ENCODE data around the gene FARS2. TPM values are rescaled to one million over a fixed set of nuclear protein-coding genes. Genes with fewer than 3 reads are reported as not detected.

FARS2 gene
- total and polyA plus RNA-seq, 2 donors (not counting 1 experiment from before 2014, with no cell fraction given): 11.0 to 18.5 TPM

DNA sequence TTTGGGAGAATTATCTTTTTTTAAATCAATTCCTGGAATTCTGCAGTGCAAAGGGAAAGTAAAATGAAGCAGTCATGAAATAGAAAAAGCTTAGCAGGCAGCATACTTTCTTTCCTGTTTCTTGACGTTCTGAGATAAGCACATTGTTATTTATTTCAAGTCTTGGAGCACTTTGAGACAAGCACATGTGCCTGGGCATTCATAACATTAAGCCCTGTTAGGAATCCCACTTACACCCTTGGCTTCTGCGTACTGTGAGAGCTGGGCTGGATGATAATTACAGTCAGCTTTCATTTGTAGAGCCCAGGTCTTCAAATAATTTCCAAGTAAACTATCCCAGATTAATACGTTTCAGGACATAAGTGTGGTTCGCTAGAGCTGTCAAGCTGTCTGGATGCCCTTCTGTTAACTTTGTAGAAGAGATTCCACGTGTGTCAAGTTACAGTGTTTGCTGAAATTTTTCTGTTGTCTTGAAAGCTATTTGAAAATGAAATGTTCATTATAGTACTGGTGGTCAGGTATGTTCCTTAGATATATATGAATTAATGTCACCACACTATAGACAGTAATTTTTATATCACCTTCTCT is 8.9 kb downstream of the FARS2 start:
- Histone ChIP-seq H3K4me2 (ENCODE audit: extremely low read depth, insufficient read depth, low read length) (no peak overlapping the region), H3K36me3 (ENCODE audit: control insufficient read depth, insufficient read depth, low read length) (no peaks in the 10 kb centered on the region), H4K20me1 (ENCODE audit: control insufficient read depth, extremely low read depth, insufficient read depth, low read length) (no peaks in the 10 kb centered on the region), H2AFZ (ENCODE audit: low read length) (no peak overlapping the region), H3K79me2 (ENCODE audit: control insufficient read depth, insufficient read depth, low read length) (no peaks in the 10 kb centered on the region), H3K4me3 (replicated peaks in 1 of 4; ENCODE audit: control extremely low read depth in 1 of 4, insufficient read depth in 1 of 4, low read depth in 3 of 4, low read length in 4 of 4) (no peak overlapping the region), H3K9me3 (ENCODE audit: control insufficient read depth, insufficient read depth, low read depth, low read length) (no peaks in the 10 kb centered on the region), H3K27ac (ENCODE audit: insufficient read depth, low read length) (no peak overlapping the region), H3K9ac (ENCODE audit: insufficient read depth, low read length) (no peak overlapping the region), H3K4me1 (ENCODE audit: control insufficient read depth, extremely low read depth, insufficient read depth, low read length) (no peaks in the 10 kb centered on the region), H3K27me3 (ENCODE audit: control insufficient read depth, insufficient read depth, low read length) (no peaks in the 10 kb centered on the region)
- no peak for DNase-seq (ENCODE audit: low read depth in 2 of 2)
- TF ChIP-seq EZH2 (IDR thresholded peaks at IDR 0.05; ENCODE audit: low read length, missing control alignments): no peak
- TF ChIP-seq, protein P1, sequence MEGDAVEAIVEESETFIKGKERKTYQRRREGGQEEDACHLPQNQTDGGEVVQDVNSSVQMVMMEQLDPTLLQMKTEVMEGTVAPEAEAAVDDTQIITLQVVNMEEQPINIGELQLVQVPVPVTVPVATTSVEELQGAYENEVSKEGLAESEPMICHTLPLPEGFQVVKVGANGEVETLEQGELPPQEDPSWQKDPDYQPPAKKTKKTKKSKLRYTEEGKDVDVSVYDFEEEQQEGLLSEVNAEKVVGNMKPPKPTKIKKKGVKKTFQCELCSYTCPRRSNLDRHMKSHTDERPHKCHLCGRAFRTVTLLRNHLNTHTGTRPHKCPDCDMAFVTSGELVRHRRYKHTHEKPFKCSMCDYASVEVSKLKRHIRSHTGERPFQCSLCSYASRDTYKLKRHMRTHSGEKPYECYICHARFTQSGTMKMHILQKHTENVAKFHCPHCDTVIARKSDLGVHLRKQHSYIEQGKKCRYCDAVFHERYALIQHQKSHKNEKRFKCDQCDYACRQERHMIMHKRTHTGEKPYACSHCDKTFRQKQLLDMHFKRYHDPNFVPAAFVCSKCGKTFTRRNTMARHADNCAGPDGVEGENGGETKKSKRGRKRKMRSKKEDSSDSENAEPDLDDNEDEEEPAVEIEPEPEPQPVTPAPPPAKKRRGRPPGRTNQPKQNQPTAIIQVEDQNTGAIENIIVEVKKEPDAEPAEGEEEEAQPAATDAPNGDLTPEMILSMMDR (conservative IDR thresholded peaks at IDR 0.05 in 1 of 2, IDR thresholded peaks at IDR 0.05 in 1 of 2; ENCODE audit: low read depth in 1 of 2, low read length in 2 of 2): no peak

DNA sequence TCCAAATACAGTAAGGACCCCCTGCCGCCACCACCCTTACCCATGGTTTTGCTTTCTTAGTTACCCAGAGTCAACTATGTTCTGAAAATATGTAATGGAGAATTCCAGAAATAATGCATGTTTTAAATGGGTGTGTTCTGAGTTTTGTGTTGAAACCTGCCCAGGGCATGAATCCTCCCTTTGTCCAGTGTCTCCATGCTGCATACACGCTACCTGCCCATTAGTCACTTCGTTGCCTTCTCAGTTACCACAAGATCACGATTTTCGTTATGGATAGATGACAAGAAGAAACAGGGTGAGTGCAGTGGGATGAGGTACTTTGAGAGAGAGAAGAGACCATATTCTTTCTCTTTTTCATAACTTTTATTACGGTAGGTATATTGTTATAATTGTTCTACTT is 10.6 kb downstream of the FARS2 start:
- no peaks in the 10 kb centered on the region for H3K9me3 ChIP-seq (ENCODE audit: control insufficient read depth, insufficient read depth, low read depth, low read length)
- H3K4me2 ChIP-seq (ENCODE audit: extremely low read depth, insufficient read depth, low read length): no peak overlapping the region
- H3K4me3 ChIP-seq (replicated peaks in 1 of 4; ENCODE audit: control extremely low read depth in 1 of 4, insufficient read depth in 1 of 4, low read depth in 3 of 4, low read length in 4 of 4): no peak overlapping the region
- DNase-seq (ENCODE audit: low read depth in 2 of 2): no peak
- H4K20me1 ChIP-seq (ENCODE audit: control insufficient read depth, extremely low read depth, insufficient read depth, low read length): no peaks in the 10 kb centered on the region
- H3K9ac ChIP-seq (ENCODE audit: insufficient read depth, low read length): no peak overlapping the region
- H3K27ac ChIP-seq (ENCODE audit: insufficient read depth, low read length): no peak overlapping the region
- no peak overlapping the region for H2AFZ ChIP-seq (ENCODE audit: low read length)
- TF ChIP-seq, protein P1 (conservative IDR thresholded peaks at IDR 0.05 in 1 of 2, IDR thresholded peaks at IDR 0.05 in 1 of 2; ENCODE audit: low read depth in 1 of 2, low read length in 2 of 2): no peak
- TF ChIP-seq EZH2 (IDR thresholded peaks at IDR 0.05; ENCODE audit: low read length, missing control alignments): no peak
- no peaks in the 10 kb centered on the region for H3K4me1 ChIP-seq (ENCODE audit: control insufficient read depth, extremely low read depth, insufficient read depth, low read length)
- H3K27me3 ChIP-seq (ENCODE audit: control insufficient read depth, insufficient read depth, low read length): no peaks in the 10 kb centered on the region
- H3K79me2 ChIP-seq (ENCODE audit: control insufficient read depth, insufficient read depth, low read length): no peaks in the 10 kb centered on the region
- no peaks in the 10 kb centered on the region for H3K36me3 ChIP-seq (ENCODE audit: control insufficient read depth, insufficient read depth, low read length)

DNA sequence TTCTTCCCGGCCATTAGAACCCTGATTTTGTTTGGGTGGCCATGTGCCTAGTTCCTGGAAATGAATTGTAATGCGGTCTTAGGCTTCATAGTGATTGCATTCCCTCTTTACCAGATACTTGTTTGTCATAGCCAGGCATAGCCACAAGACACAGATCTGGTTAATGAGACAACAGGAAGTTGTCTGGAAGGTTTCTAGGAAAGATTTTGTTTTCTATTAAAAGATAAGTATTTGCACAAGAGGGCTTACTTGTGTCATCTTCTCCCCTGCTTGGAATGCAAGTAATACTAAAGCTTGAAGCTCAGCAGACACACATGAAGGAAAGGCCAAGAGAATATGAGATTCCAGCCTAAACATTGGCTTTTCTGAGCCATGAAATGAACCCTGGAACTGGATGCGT is 12.9 kb downstream of the FARS2 start:
- H3K9me3 ChIP-seq (ENCODE audit: control insufficient read depth, insufficient read depth, low read depth, low read length): no peaks in the 10 kb centered on the region
- no peaks in the 10 kb centered on the region for H3K27me3 ChIP-seq (ENCODE audit: control insufficient read depth, insufficient read depth, low read length)
- TF ChIP-seq, protein P1 (conservative IDR thresholded peaks at IDR 0.05 in 1 of 2, IDR thresholded peaks at IDR 0.05 in 1 of 2; ENCODE audit: low read depth in 1 of 2, low read length in 2 of 2): no peak
- TF ChIP-seq EZH2 (IDR thresholded peaks at IDR 0.05; ENCODE audit: low read length, missing control alignments): no peak
- no peak overlapping the region for H3K4me3 ChIP-seq (replicated peaks in 1 of 4; ENCODE audit: control extremely low read depth in 1 of 4, insufficient read depth in 1 of 4, low read depth in 3 of 4, low read length in 4 of 4)
- no peaks in the 10 kb centered on the region for H4K20me1 ChIP-seq (ENCODE audit: control insufficient read depth, extremely low read depth, insufficient read depth, low read length)
- no peak for DNase-seq (ENCODE audit: low read depth in 2 of 2)
- H2AFZ ChIP-seq (ENCODE audit: low read length): no peak overlapping the region
- no peak overlapping the region for H3K4me2 ChIP-seq (ENCODE audit: extremely low read depth, insufficient read depth, low read length)
- H3K79me2 ChIP-seq (ENCODE audit: control insufficient read depth, insufficient read depth, low read length): no peaks in the 10 kb centered on the region
- H3K4me1 ChIP-seq (ENCODE audit: control insufficient read depth, extremely low read depth, insufficient read depth, low read length): no peaks in the 10 kb centered on the region
- no peak overlapping the region for H3K27ac ChIP-seq (ENCODE audit: insufficient read depth, low read length)
- H3K9ac ChIP-seq (ENCODE audit: insufficient read depth, low read length): no peak overlapping the region
- no peaks in the 10 kb centered on the region for H3K36me3 ChIP-seq (ENCODE audit: control insufficient read depth, insufficient read depth, low read length)

Data from fibroblast of lung (primary cell).